Midbrain (tissue), 1 donor: Measurements from ENCODE around the gene PAK2.
"Not testable (repeated sequence)": the region's sequence is repeated elsewhere in the genome, so short reads cannot be mapped to it uniquely, and the experiment has no call there.

Experiments used
- DNase-seq: peaks from one replicate; lab custom pipeline; 2025; lab: John Stamatoyannopoulos, UW

Gene PAK2

GRCh38 chr3:196782511-196782910 is 42.9 kb downstream of the PAK2 start:
- no peak for DNase-seq

GRCh38 chr3:196788528-196788927 is 48.9 kb downstream of the PAK2 start:
- DNase-seq = no peak

GRCh38 chr3:196789885-196790359 is 50.3 kb downstream of the PAK2 start:
- no peak for DNase-seq

- no peak for DNase-seq
These were observed 51.0 kb downstream of the PAK2 start for GRCh38 chr3:196790636-196791035.

GRCh38 chr3:196792771-196793170 is 53.1 kb downstream of the PAK2 start:
- no peak for DNase-seq

GRCh38 chr3:196793246-196793645 is 53.6 kb downstream of the PAK2 start:
- DNase-seq = no peak

GRCh38 chr3:196794467-196794866 is 54.8 kb downstream of the PAK2 start:
- no peak for DNase-seq

- DNase-seq = no peak
These were observed 56.7 kb downstream of the PAK2 start for GRCh38 chr3:196796317-196796716.

GRCh38 chr3:196800742-196801434 is 61.2 kb downstream of the PAK2 start:
- DNase-seq = no peak

- no peak for DNase-seq
These were observed 64.3 kb downstream of the PAK2 start for GRCh38 chr3:196803891-196804468.

- no peak for DNase-seq
These were observed 65.1 kb downstream of the PAK2 start for GRCh38 chr3:196804773-196805172.

GRCh38 chr3:196810963-196811581 is 71.4 kb downstream of the PAK2 start:
- no peak for DNase-seq

- no peak for DNase-seq
These were observed 73.2 kb downstream of the PAK2 start for GRCh38 chr3:196812853-196813252.

GRCh38 chr3:196813903-196814302 is 74.2 kb downstream of the PAK2 start:
- no peak for DNase-seq

GRCh38 chr3:196821806-196822355 is 82.2 kb downstream of the PAK2 start:
- DNase-seq = no peak

GRCh38 chr3:196829651-196830050 is 90.0 kb downstream of the PAK2 start:
- not testable (repeated sequence) for DNase-seq

GRCh38 chr3:196835086-196835485 is 95.4 kb downstream of the PAK2 start:
- no peak for DNase-seq

GRCh38 chr3:196836626-196837025 is 97.0 kb downstream of the PAK2 start:
- not testable (repeated sequence) for DNase-seq

- peak; percentile 44 for DNase-seq
These were observed 98.3 kb downstream of the PAK2 start for GRCh38 chr3:196837819-196838420.

- not testable (repeated sequence) for DNase-seq
These were observed 99.7 kb downstream of the PAK2 start for GRCh38 chr3:196839351-196839750.

GRCh38 chr3:196842567-196843434 is 103.1 kb downstream of the PAK2 start:
- no peak for DNase-seq
